Breast epithelium (tissue), 3 donors: ENCODE data around the gene BTK. TPM values are rescaled to one million over a fixed set of nuclear protein-coding genes. Genes with fewer than 3 reads are reported as not detected.

Experiments used
- total RNA-seq, 3 donors: library from RNA; depleted of rRNA; stranded (reverse); fragments of >200 nt; gene quantifications; one replicate each; pipeline ENCODE4 v1.1.0, GENCODE V29; 2016

Gene BTK
- total RNA-seq, 3 donors from 2014 or later, result 3.9 to 19.7 (median 7.9) TPM

Other genes with a start within 250 kb of the BTK start
- gene DRP2, start 166.4 kb downstream of the BTK start, total RNA-seq, result under 1 TPM; under 0.01 TPM
- gene TAF7L, start 94.9 kb downstream of the BTK start, total RNA-seq, result under 1 TPM in 1 of 3 donors, not detected in 2; 0.32 TPM
- gene TIMM8A, start 37.4 kb downstream of the BTK start, total RNA-seq, result 1 to 10 TPM; 3.5 to 4.7 (median 4.6) TPM
- gene RPL36A, start 4.8 kb upstream of the BTK start, total RNA-seq, result 100 to 1,000 TPM; 503 to 954 (median 526) TPM
- gene GLA, start 21.7 kb upstream of the BTK start, total RNA-seq, result 10 to 100 TPM; 20.5 to 43.0 (median 31.5) TPM
- 10 to 100 TPM; 48.5 to 83.9 (median 66.2) TPM for gene HNRNPH2, start 22.0 kb upstream of the BTK start, total RNA-seq
- gene ARMCX4, start 99.3 kb upstream of the BTK start, total RNA-seq, result 10 to 100 TPM in 2 of 3 donors, 1 to 10 TPM in 1; 7.7 to 20.3 (median 11.8) TPM
- 10 to 100 TPM; 28.5 to 43.4 (median 36.9) TPM for gene ARMCX1, start 164.4 kb upstream of the BTK start, total RNA-seq
- 10 to 100 TPM in 2 of 3 donors, 1 to 10 TPM in 1; 9.9 to 39.2 (median 23.6) TPM for gene ARMCX6, start 231.8 kb upstream of the BTK start, total RNA-seq
- 10 to 100 TPM; 42.7 to 63.5 (median 50.1) TPM for gene ARMCX3, start 237.0 kb upstream of the BTK start, total RNA-seq